GM23248 (cell line): ENCODE results near the gene CHST5.

Source experiments
- EZH2 ChIP-seq: fragments of 200-600 bp; sonication (generic); IDR thresholded peaks from 2 replicates; pipeline ENCODE4 v1.6.1; 2018; ENCODE audit warnings: antibody characterized with exemption, mild to moderate bottlenecking; ENCODE audit not compliant: insufficient read depth, poor library complexity, severe bottlenecking
- EZH2phosphoT487 ChIP-seq: fragments of 200-600 bp; sonication (generic); IDR thresholded peaks from 2 replicates; pipeline ENCODE4 v1.6.1; 2018; ENCODE audit warnings: antibody characterized with exemption, moderate library complexity, mild to moderate bottlenecking, low read depth; ENCODE audit not compliant: insufficient read depth

GRCh38 chr16:75494184-75494583 is 41.7 kb downstream of the CHST5 start:
- TF ChIP-seq EZH2phosphoT487 (no peak), EZH2 (no peak)
